Measurements from ENCODE around the gene NOL4. TPM values are rescaled to one million over a fixed set of nuclear protein-coding genes. Genes with fewer than 3 reads are reported as not detected.

The NOL4 gene
- total RNA-seq, 1 experiment from 2014 or later: not detected

- Histone ChIP-seq H3K4me3 (replicated peaks in 1 of 2; ENCODE audit: low read depth in 1 of 2, low read length in 2 of 2) (no peak overlapping the region), H3K9me2 (ENCODE audit: insufficient read depth) (no peaks in the 10 kb centered on the region), H3K27me3 (ENCODE audit: insufficient read depth, low read length) (no peaks in the 10 kb centered on the region), H4K20me1 (ENCODE audit: insufficient read depth) (no peaks in the 10 kb centered on the region), H2AFZ (ENCODE audit: low read depth, low read length, poor library complexity, severe bottlenecking) (no peak overlapping the region), H3K4me2 (ENCODE audit: low read length) (no peak overlapping the region), H3K36me3 (ENCODE audit: control insufficient read depth in 1 of 2, insufficient read depth in 2 of 2, low read length in 2 of 2) (no peaks in the 10 kb centered on the region), H3K27ac (ENCODE audit: low read depth, low read length) (no peak overlapping the region), H3K9ac (ENCODE audit: low read length) (no peak overlapping the region), H3K4me1 (ENCODE audit: control insufficient read depth in 1 of 2, insufficient read depth in 2 of 2, low read length in 2 of 2) (no peaks in the 10 kb centered on the region), H3K9me3 (ENCODE audit: control insufficient read depth in 1 of 2, insufficient read depth in 1 of 2, low read depth in 1 of 2, low read length in 2 of 2) (peaks cover 0 to 4% of the 10 kb centered on the region in 2 experiments; a peak in 2 of 4 replicates), H3K79me2 (ENCODE audit: insufficient read depth, low read length) (no peaks in the 10 kb centered on the region)
- RAD21 ChIA-PET (ENCODE audit: low non-redundant PET in 1 of 2, low total read pairs in 2 of 2, uncharacterized antibody in 2 of 2, unreplicated experiment in 2 of 2): no interaction called here
- POLR2A ChIA-PET: no interaction called here
- DNase-seq (ENCODE audit: low read depth, low spot score) (no peak), ATAC-seq (no peak)
- no peak for TF ChIP-seq POLR2A (IDR thresholded peaks at IDR 0.05; ENCODE audit: borderline replicate concordance, extremely low read depth, insufficient read depth, insufficient read length)
- no peak for TF ChIP-seq EZH2phosphoT487 (IDR thresholded peaks at IDR 0.05; ENCODE audit: borderline replicate concordance)
- no peak for TF ChIP-seq CEBPB (IDR thresholded peaks at IDR 0.05; ENCODE audit: low read depth)
- TF ChIP-seq YY1 (IDR thresholded peaks at IDR 0.05; ENCODE audit: extremely low read depth, insufficient replicate concordance, low read depth, low read length): no peak
- no peak for TF ChIP-seq SIN3A (IDR thresholded peaks at IDR 0.05; ENCODE audit: low read depth)
- TF ChIP-seq, protein P1, sequence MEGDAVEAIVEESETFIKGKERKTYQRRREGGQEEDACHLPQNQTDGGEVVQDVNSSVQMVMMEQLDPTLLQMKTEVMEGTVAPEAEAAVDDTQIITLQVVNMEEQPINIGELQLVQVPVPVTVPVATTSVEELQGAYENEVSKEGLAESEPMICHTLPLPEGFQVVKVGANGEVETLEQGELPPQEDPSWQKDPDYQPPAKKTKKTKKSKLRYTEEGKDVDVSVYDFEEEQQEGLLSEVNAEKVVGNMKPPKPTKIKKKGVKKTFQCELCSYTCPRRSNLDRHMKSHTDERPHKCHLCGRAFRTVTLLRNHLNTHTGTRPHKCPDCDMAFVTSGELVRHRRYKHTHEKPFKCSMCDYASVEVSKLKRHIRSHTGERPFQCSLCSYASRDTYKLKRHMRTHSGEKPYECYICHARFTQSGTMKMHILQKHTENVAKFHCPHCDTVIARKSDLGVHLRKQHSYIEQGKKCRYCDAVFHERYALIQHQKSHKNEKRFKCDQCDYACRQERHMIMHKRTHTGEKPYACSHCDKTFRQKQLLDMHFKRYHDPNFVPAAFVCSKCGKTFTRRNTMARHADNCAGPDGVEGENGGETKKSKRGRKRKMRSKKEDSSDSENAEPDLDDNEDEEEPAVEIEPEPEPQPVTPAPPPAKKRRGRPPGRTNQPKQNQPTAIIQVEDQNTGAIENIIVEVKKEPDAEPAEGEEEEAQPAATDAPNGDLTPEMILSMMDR (IDR thresholded peaks at IDR 0.05 in 2 of 3, conservative IDR thresholded peaks at IDR 0.05 in 1 of 3; ENCODE audit: borderline replicate concordance in 1 of 3, insufficient read depth in 1 of 3, low read depth in 2 of 3, low read length in 2 of 3): no peak
- no peak for TF ChIP-seq RAD21 (IDR thresholded peaks at IDR 0.05; ENCODE audit: low read depth)
- TF ChIP-seq FOSL1 (IDR thresholded peaks at IDR 0.05; ENCODE audit: low read depth): no peak
- TF ChIP-seq TCF7L2 (IDR thresholded peaks at IDR 0.05; ENCODE audit: borderline replicate concordance, extremely low read depth, insufficient read depth, insufficient read length): no peak
- TF ChIP-seq POLR2AphosphoS5 (IDR thresholded peaks at IDR 0.05; ENCODE audit: low read depth, low read length): no peak
- TF ChIP-seq SRF (IDR thresholded peaks at IDR 0.05; ENCODE audit: low read depth): no peak
- no peak for TF ChIP-seq ZFX (IDR thresholded peaks at IDR 0.05)
- no peak for TF ChIP-seq ZBTB33 (IDR thresholded peaks at IDR 0.05; ENCODE audit: extremely low read depth, insufficient replicate concordance, low read length)
- no peak for TF ChIP-seq EGR1 (IDR thresholded peaks at IDR 0.05; ENCODE audit: low read depth)
- TF ChIP-seq ELF1 (IDR thresholded peaks at IDR 0.05; ENCODE audit: borderline replicate concordance, low read depth): no peak
- TF ChIP-seq CBX3 (IDR thresholded peaks at IDR 0.05; ENCODE audit: low read depth): no peak
- no peak for TF ChIP-seq REST (IDR thresholded peaks at IDR 0.05; ENCODE audit: low read depth)
- TF ChIP-seq ATF3 (IDR thresholded peaks at IDR 0.05): no peak
- no peak for TF ChIP-seq SP1 (IDR thresholded peaks at IDR 0.05; ENCODE audit: low read depth)
- BruUV-seq (replicated peaks): no TSS peak
- CTCF ChIA-PET: no interaction called here
- intact Hi-C loops (cut with micrococcal nuclease): no loop called here
Measured at GRCh38 chr18:34261865-34262780, 37.4 kb upstream of the NOL4 start.
